Measurements from ENCODE around the gene ZNF268.

GRCh38 chr12:133172491-133172890 is 8.8 kb upstream of the ZNF268 start:
- TF ChIP-seq POU2F2 (IDR thresholded peaks at IDR 0.05; ENCODE audit: low read depth, low read length), result no peak
- no peak for TF ChIP-seq POLR2A (IDR thresholded peaks at IDR 0.05; ENCODE audit: low read depth, low read length)
- TF ChIP-seq POLR2AphosphoS5 (IDR thresholded peaks at IDR 0.05; ENCODE audit: low read depth, low read length), result no peak
- no peak for TF ChIP-seq TAF1 (IDR thresholded peaks at IDR 0.05; ENCODE audit: low read depth, low read length)
- TF ChIP-seq SPI1 (IDR thresholded peaks at IDR 0.05; ENCODE audit: low read depth, low read length), result no peak
- TF ChIP-seq PAX5 (IDR thresholded peaks at IDR 0.05; ENCODE audit: insufficient read depth, low read length, severe bottlenecking), result no peak

All from GM12891 (cell line).